A172 (cell line): ENCODE results near the gene AMOTL1. TPM values are rescaled to one million over a fixed set of nuclear protein-coding genes. Genes with fewer than 3 reads are reported as not detected.
A peak's percentile ranks its signal among the peaks of the same experiment; 100 is the strongest.

ENCODE experiments used
- DNase-seq: peaks from one replicate; pipeline ENCODE4 v3.0.0-alpha.2; 2015; ENCODE audit warnings: low spot score
- total RNA-seq: library from RNA; depleted of rRNA; stranded (reverse); fragments of >200 nt; shearing (Covaris generic); gene quantifications from 2 replicates; pipeline ENCODE4 v1.2.3, GENCODE V29; 2014; rRNA removed

The AMOTL1 gene
- 10.8 and 12.2 TPM in 2 replicates for total RNA-seq

- peak; percentile 64 for DNase-seq
These were observed at the start of gene AMOTL1 for GRCh38 chr11:94767701-94768601. AMOTL1 (plus strand) TSS chr11:94768356; CDS start chr11:94768512, 156 bp downstream.

- DNase-seq, result no peak
These were observed 48.3 kb upstream of the AMOTL1 start for GRCh38 chr11:94719876-94720275.

DNA sequence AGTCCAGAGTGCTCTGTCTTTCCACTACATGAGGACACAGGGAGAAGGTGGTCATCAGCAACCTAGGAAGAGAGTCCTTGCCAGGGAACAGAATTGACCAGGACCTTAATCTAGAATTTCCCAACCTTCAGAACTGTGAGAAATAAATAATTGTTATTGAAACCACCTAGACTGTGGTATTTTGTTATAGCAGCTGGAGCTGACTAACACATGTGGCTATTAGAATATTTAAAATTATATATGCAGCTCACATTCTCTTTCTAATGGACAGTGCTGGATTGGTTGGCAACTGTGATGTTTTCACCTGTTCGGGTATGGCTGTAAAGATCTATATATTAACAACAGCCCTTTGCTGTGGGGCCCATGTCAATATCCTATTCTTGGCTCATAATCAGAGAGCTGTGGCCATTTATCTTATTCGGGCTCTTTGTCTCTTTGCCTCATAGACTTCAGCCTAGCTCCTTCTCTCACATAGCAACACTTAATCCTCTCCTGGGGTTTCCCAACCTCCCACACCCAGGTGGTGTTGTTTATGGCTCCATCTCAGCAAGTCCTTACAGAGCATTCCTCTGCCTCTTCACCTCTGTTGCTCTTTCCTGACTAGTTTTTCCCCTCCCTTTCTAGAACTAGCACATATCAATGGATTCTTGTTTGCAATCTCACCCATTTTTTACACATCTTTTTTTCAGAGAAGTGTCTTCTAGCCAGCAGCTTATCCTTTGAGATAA lies 46.4 kb upstream of the AMOTL1 start:
- DNase-seq, result no peak

DNA sequence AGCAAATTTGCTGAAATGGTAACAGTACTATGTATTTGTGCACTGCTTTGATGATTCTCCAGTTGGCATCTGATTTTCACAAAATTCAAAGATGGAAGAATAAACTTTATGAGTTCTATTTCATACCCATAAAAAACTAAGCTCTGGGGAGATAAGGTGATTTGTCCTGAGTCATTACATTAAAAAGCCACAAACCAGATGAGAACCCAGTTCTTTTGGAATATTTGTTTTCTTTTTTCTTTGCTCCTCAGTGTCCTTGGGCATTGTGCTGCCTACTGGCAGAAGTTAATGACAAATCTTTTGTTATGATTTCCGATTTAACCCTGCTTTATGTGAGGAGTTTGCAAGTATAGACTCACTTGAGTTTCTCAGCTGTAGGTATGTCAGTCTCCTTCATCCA lies 45.4 kb upstream of the AMOTL1 start:
- no peak for DNase-seq

DNA sequence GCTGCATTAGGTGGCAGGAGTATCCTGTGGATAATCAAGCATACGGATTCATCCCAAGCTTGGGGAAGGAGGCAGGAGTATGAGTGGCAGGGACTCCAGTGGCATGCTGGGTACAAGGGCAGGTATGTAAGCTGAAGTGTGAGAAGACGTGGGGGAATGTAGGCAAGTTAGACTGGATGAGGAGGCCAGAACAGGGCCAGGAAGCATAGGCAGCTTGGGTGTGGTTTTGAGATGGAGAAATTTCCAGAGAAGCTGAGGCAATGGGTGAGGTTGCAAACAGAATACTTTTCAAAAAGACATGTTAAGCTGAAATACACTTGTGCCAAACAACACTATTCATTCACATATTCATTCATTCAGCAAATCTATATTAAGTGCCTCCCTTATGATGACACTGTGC lies 43.1 kb upstream of the AMOTL1 start:
- no peak for DNase-seq

GRCh38 chr11:94727819-94728218 lies 40.3 kb upstream of the AMOTL1 start:
- no peak for DNase-seq

DNA sequence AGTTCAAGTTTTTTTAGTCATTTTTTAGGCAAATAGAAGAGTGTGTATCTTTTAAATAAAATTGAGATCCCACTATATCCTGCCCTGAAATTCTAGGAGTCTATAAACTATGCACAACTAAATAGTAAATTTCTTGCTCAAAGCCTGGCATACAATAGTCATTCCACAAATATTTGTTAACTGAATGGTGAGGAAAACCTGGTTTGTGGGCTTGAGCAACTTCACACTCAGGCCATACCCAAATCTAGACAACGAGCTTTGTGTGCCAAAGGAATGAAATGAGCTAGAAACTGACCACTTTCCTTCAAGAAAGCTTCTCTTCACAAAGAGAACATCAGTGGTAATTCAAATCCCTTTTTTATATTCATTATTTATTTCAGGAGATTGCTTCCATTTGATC lies 39.6 kb upstream of the AMOTL1 start:
- no peak for DNase-seq

DNA sequence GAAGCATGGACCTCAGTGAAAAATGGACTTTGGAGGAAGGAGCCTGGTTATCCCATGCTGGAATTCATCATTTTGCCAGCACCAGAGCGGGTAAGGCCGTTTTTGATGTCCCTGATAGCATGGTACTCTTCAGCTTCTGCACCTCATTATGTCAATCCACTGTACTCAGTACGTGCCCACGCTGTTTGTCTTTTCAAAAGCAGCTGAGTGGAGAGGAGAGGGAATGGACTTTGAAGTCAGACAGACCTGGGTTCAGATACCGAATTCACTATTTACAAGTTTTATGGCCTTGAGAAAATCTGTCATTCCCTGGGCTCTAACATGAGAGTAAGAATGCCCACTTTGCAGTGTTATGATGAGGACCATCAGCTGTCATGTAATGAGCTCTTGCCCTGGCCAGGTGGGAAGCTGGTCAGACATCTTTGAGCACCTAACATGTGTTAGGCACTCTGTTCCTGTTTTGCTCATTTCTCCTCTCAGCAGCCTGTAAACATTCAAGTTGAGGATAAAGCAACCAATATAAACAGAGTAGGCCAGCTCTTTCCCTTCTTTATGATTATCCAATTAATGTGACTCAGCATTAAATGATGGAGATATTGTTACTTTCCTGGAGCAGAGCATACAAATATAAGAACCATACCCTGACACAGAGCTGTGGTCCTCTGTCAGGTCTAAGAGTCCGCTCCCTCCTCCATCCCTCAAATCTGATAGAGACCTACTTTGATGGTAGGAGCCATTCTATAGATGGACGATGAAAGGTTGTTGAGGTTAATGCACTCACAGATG lies 39.0 kb upstream of the AMOTL1 start:
- no peak for DNase-seq

- DNase-seq, result no peak
These were observed 38.0 kb upstream of the AMOTL1 start for GRCh38 chr11:94730153-94730552.

DNA sequence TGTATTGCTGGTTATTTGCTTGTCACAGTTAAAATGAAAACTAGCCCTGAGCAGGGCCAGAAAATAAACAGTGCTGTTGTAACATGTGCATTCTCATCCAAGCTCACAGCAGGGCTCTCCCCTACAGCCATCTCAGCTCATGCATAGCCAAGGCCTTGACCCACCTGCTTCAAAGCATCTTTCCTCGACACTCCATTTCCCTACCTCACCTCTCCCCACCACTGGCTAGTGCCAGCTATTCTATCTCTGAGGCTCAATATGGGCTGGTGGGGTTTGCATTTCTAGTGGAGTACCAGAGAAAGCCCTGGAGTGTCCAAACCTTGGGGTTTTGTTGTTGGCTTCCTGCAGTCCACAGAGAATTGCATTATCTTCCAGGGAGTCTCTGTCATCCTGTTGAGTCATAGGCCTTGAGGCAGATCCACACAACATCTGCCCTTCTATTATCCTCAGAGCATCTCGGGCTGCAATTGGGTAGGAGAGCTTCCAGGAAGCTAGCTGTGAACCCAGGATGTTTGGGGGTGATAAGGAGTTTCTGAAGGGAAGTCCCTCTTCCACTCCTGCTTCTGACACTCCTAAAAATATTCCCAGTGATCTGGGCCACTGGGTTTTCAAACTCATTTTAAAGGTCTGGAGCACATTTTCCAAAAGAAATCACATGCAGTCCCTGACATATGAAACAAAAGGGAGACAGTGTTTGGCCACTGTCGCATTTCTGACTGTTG lies 36.1 kb upstream of the AMOTL1 start:
- DNase-seq, result peak; percentile 82

DNA sequence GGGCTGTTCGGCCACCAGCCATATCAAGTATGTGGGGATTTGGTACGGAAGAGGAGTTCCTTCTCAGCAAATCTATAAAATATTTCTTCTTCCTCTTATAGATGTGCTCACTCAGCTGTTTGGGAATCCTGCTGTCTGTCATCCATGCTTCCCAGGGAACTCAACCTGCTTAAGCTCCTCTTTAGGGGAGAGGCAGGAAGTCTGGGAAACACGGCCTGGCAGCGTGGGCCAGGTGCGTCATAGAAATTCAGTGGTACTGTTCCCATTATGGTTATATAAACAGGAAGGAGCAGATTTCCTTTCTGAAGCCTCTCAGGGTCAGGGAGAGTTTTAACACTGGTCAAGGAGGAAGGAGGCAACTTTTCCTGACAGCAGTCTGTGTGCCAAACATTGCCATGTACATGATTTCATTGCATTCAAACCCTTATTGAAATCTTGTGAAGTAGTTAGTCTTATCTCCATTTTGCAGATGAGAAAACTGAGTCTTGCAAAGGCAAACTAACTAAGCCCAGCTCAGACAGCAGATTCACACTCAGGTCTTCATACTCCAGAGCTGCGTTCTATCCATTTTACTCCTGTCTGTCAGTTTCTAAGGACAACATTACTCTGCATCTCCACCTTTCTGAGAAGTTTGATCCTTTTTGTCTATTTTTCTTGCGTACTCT lies 35.4 kb upstream of the AMOTL1 start:
- peak; percentile 85 for DNase-seq

- no peak for DNase-seq
These were observed 33.4 kb upstream of the AMOTL1 start for GRCh38 chr11:94734563-94735275.

DNA sequence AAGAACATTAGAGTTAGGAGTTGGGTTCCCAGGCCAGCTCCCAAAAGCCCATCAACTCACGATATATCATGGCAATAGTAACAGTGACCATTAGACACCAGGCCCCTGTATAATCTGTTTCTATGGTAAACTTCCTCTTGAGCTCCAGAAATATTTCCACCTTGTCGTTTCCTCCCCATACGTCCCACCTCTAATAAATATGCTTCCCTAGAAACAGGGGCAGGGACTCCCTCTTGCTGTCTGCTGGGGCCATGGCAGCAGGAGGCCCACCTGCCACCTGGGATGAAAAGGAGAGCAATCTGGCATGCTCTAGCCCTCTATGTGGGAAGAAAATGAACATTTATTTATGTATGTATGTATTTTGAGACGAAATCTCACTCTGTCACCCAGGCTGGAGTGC lies 32.2 kb upstream of the AMOTL1 start:
- DNase-seq, result no peak

- DNase-seq, result peak; percentile 82
These were observed 31.0 kb upstream of the AMOTL1 start for GRCh38 chr11:94737171-94737611.

- DNase-seq, result no peak
These were observed 29.4 kb upstream of the AMOTL1 start for GRCh38 chr11:94738746-94739145.

DNA sequence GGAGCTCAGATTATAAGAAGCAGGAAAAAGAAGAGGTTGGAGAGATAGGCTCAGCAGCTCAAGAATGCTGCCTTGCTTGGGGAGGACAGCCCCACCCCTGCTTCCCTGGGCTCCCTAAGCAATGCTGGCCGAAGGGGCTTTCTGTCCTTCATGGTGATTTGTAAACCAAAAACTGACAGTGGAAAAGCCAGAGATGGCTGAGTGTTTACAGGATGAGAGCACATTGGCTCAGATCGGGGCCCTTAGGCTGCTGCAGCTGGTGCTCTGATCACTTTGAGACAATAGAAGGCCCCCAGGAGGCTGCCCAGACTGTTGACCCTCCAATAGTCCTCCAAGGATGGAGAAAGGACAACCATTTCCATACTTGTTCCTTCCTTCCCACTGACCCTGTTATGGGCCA lies 28.8 kb upstream of the AMOTL1 start:
- no peak for DNase-seq

DNA sequence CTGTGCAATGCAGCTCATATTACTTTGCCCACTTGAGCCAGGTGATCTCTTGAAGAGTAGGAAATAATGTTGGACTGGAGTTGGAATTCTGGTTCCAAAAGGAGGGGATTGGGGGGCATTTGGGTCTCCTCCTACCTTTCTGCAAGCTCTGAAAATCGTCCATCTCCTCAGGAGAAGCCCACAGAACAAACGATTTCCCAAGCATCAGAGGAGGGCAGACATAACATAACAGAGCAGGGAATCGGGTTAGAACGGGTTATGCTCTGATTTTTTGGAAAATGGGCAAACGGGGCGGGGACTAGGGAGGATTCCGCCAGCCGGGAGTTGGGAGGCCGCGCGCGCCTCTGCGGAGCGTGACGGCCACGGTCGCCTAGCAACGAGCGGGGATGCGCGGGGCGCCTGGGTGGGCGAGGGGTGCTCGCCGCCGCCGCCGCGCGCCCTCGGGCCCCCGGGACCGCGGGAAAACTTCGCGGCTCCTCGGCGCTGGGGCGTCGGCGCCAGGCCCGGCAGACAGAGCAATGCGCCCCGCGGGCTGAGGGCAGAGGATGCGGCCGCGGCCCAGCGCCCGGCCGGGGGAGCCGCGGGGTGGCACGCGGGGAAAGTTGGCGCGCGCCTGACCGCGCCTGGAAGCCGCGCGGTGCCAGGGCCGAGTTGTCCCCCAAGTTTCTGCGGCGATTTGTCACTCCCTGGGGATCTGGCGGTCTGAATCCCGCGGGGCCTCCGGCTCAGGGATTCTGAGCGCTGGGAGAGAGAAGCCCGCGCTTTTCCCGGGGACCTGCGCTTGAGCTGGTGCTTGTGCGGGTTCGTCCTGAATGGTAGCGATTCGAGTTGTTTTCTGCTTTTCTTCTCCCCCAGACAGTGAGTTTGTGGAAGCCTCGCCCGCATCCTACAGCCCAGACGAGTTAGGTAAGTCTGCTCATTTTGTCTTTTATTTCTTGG lies 27.8 kb upstream of the AMOTL1 start:
- DNase-seq, result no peak

DNA sequence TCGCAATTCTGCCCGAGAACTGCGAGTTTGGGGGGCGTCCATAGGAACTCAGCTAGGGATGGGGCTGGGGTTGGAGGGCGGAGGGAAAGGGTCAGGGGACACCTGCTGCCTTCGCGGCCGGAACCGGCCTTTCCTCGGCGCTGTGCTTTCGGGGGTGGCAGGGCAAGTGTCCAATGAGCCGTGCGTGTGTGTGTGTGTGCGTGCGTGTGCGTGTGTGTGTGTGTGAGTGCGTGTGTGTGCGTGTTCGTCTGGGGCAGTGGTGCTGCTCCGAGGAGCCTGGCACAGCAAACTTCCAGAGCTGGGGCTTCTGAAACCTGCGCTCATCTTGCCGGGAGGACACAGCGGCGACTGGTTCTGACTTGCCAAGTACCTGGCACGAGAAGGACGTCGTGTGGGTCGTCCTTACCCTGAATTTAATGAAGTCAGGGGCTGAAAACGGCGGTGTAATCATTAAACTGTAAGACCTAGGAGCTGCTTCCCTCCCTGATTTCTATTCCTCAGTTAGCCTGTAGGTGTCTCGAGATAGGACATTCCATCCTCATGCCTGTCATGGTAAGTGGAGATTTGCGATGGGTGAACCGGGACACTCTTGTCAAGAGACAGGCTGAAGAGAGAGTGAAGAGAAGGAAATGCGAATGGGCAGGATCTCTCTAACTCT lies 27.0 kb upstream of the AMOTL1 start:
- DNase-seq, result no peak

GRCh38 chr11:94742665-94743064 lies 25.5 kb upstream of the AMOTL1 start:
- DNase-seq, result no peak
